Uterus (tissue), 2 donors: ENCODE measurements around the gene PGA3.

Experiments used
- POLR2A ChIP-seq, 2 donors: fragments of 450-650 bp; IDR thresholded peaks; one replicate each; pipeline ENCODE4 v1.6.1; 2016; ENCODE audit warnings: antibody characterized with exemption in 2 of 2, mild to moderate bottlenecking in 1 of 2, moderate library complexity in 1 of 2
- TF ChIP-seq, protein P1 (sequence below), 4 experiments: fragments of 200-600 bp in 2 of 4; fragments of 450-650 bp in 2 of 4; sonication (generic) in 2 of 4; IDR thresholded peaks; one replicate each; pipeline ENCODE4 v1.5.1; 2016 to 2019; ENCODE audit warnings: antibody characterized with exemption in 4 of 4, mild to moderate bottlenecking in 2 of 4, moderate library complexity in 1 of 4

DNA sequence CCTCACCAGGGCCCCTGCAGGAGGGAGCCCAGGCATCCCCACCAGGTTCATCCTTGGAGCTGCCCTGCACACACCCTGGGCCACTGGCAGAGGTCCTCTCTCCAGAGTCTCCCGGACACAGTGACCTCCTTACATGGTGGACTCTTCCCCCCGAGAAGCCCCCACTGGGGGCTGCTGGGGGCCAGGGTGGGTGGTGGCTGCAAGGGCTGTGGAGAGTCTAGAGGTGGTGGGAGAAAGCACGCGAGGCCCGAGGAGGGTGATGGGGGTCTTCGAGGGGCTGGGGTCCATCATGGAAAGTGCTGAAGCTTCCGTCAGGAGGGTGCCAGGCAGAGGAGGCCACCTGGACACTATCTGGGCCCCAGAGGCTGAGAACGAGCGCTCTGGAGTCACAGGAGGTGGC is 55.2 kb downstream of the PGA3 start:
- TF ChIP-seq, protein P1, sequence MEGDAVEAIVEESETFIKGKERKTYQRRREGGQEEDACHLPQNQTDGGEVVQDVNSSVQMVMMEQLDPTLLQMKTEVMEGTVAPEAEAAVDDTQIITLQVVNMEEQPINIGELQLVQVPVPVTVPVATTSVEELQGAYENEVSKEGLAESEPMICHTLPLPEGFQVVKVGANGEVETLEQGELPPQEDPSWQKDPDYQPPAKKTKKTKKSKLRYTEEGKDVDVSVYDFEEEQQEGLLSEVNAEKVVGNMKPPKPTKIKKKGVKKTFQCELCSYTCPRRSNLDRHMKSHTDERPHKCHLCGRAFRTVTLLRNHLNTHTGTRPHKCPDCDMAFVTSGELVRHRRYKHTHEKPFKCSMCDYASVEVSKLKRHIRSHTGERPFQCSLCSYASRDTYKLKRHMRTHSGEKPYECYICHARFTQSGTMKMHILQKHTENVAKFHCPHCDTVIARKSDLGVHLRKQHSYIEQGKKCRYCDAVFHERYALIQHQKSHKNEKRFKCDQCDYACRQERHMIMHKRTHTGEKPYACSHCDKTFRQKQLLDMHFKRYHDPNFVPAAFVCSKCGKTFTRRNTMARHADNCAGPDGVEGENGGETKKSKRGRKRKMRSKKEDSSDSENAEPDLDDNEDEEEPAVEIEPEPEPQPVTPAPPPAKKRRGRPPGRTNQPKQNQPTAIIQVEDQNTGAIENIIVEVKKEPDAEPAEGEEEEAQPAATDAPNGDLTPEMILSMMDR (IDR thresholded peaks at IDR 0.05): no peak
- TF ChIP-seq POLR2A (IDR thresholded peaks at IDR 0.05): no peak
